Activated T-helper 2 cell treated with anti-CD3 and anti-CD28 coated beads, Interferon-gamma antibody, Interleukin-2, Interleukin-4, amounts not matched to agents 10 μg/mL and 5 μg/mL and 100 μg/mL, durations not matched to agents 14 hours and 24 hours and 36 hours (primary cell): ENCODE measurements around the gene FNBP1L. TPM values are rescaled to one million over a fixed set of nuclear protein-coding genes. Genes with fewer than 3 reads are reported as not detected.

Experiments
- DNase-seq: peaks from one replicate; pipeline ENCODE4 v3.0.0; 2021; ENCODE audit warnings: low spot score
- H3K27ac Mint-ChIP-seq: one replicate; pipeline ENCODE4 v1.8.0; 2021; ENCODE audit warnings: mixed read lengths
- H3K27me3 Mint-ChIP-seq: one replicate; pipeline ENCODE4 v1.8.0; 2021; ENCODE audit warnings: low read depth, mixed read lengths
- H3K36me3 Mint-ChIP-seq: one replicate; pipeline ENCODE4 v1.8.0; 2021; ENCODE audit warnings: low read depth, mixed read lengths
- H3K4me1 Mint-ChIP-seq: one replicate; pipeline ENCODE4 v1.8.0; 2021; ENCODE audit warnings: low read depth, mixed read lengths
- H3K4me3 Mint-ChIP-seq: one replicate; pipeline ENCODE4 v1.8.0; 2021; ENCODE audit warnings: low read depth, mild to moderate bottlenecking, moderate library complexity, mixed read lengths
- H3K9me3 Mint-ChIP-seq: one replicate; pipeline ENCODE4 v1.8.0; 2021; ENCODE audit warnings: mixed read lengths
- intact Hi-C: fragments of 100-400 bp; cut with micrococcal nuclease; formaldehyde crosslinking; loops from one replicate; pipeline ENCODE4 v1.15.1; 2023
- total RNA-seq: library from RNA; stranded (reverse); gene quantifications from 2 replicates; pipeline ENCODE4 v1.2.3, GENCODE V29; 2022

Gene FNBP1L
- total RNA-seq, 1 donor from 2014 or later: 0.32 TPM

DNA sequence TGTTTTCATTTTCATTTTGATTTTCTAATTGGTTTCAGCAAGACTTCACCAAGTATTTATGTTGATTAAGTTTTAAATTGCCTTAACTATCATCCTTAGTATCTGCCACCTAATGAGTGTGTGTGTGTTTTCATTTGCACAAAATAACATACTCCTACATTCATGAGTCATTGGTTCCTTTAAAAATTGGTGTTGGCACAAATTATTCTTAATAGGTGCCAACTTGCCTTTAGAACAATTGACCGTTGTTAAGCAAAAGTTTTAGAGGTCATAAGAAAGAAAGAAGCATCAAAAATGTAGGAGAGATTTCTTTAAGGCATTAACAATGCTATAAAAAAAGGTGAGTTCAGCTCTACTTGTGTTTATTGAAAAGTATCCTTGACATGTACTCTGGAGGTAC, 77.5 kb downstream of the FNBP1L start:
- Mint-ChIP-seq H3K4me1 (no peaks in the 10 kb centered on the region), H3K27ac (no peak overlapping the region), H3K36me3 (no peaks in the 10 kb centered on the region), H3K9me3 (no peaks in the 10 kb centered on the region), H3K27me3 (peaks cover 32% of the 10 kb centered on the region), H3K4me3 (no peak overlapping the region)
- DNase-seq: no peak
- intact Hi-C loops: no loop called here

DNA sequence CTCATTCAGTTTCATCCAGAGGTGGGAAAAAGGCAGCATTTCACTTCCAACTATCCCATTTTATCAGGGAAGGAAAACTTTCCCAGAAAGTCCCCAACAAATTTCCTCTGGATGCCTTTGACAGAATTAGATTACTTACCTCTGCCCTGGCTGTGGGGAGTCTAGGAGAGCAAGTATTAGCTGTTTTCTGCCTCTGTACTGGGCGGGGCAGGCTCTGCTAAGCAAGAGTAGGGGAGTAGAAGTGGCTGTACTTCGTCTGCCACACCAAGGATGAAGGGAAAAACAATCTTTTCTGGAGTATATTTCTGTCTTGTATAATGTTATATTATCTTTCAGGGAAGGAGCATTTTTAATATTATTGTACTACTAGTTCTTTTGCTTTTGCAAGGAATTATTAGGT, 78.5 kb downstream of the FNBP1L start:
- Mint-ChIP-seq H3K27me3 (peaks cover 33% of the 10 kb centered on the region), H3K4me3 (no peak overlapping the region), H3K36me3 (no peaks in the 10 kb centered on the region), H3K9me3 (no peaks in the 10 kb centered on the region), H3K4me1 (no peaks in the 10 kb centered on the region), H3K27ac (no peak overlapping the region)
- intact Hi-C loops: no loop called here
- no peak for DNase-seq

DNA sequence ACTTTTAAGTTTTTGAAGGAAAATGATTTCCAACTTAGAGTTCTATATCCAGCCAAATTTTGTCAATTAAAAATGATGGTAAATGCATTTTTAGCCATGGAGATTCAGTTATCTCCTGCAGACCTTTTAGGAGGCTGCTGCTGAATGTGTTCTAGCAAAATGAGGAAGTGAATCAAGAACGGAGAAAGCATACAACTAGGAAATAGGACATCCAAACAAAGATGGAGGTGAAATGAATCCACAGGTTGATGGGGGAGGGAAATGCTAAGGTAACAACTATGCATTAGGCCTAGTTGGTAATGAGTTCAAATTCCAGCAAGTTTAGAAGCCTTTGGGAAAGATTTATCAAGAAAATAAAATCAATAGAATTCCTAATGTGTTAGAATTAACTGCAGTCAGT, 80.5 kb downstream of the FNBP1L start:
- Mint-ChIP-seq H3K36me3 (no peaks in the 10 kb centered on the region), H3K27me3 (peaks cover 31% of the 10 kb centered on the region), H3K27ac (no peak overlapping the region), H3K4me1 (no peaks in the 10 kb centered on the region), H3K4me3 (no peak overlapping the region), H3K9me3 (no peaks in the 10 kb centered on the region)
- DNase-seq: no peak
- intact Hi-C loops: no loop called here

DNA sequence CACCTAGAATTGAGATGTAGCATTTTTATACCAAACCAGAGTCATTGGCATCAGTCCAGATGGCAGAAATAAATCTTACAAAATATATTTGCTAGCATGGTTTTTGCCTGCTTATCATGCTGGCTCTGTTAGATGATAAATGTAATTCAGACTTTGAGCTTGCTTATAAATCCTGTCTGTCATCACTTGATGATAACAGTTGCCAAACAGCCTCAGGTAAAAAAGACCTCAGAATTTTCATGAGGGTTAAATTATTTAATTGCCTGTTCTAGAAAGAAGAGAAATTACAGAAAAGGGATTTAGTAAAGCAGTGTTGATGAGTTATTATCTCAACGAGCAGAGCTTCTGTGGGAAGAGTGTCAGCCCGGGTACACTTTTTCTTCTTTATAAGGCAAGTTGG, 83.3 kb downstream of the FNBP1L start:
- Mint-ChIP-seq H3K27me3 (peaks cover 25% of the 10 kb centered on the region), H3K4me3 (no peak overlapping the region), H3K27ac (no peak overlapping the region), H3K36me3 (no peaks in the 10 kb centered on the region), H3K9me3 (no peaks in the 10 kb centered on the region), H3K4me1 (no peaks in the 10 kb centered on the region)
- intact Hi-C loops: no loop called here
- no peak for DNase-seq

DNA sequence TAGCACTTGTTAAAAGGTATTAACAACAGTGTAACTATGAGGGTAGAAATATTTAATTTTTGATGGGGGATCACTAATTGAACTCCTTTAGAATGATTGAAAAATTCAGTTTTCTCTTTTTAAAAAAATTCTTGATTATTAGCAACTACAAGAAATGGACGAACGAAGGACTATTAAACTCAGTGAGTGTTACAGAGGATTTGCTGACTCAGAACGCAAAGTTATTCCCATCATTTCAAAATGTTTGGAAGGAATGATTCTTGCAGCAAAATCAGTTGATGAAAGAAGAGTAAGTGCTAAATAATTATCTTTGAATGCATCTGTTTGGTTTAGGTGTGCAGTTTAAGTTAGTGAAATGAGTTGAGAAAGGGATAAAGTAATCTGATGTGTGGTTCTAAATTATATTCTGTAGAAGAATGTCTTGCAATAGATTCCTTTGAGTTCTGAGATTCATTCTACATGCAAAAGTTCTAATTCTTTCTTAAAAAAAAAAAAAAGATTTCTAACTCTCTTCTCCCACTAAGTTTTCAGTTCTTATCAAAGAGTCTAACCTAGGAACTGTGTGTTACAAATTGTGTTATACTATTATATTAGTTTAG, 85.0 kb downstream of the FNBP1L start:
- no peaks in the 10 kb centered on the region for H3K9me3 Mint-ChIP-seq

DNA sequence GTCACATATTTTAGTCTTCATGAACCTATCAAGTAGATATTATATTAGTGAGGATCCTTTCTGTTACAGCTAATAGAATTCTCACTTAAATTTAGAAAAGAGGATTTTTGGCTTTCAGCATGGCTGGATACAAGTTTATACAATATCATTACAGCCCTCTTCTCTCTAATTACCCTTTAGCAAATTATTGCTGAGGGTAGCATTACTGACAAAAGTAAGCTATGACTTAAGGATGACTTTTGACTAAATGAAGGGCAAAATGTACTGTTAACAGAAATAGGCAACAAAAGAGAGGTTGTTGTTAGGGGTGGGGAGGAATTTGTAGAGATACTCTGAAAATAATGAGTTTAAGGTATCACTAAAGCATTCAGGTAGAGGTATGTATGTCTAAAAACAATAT, 85.8 kb downstream of the FNBP1L start:
- intact Hi-C loops: no loop called here

More for the DNA sequence above, 85.0 kb downstream of the FNBP1L start:
- no peaks in the 10 kb centered on the region for H3K36me3 Mint-ChIP-seq
- intact Hi-C loops: no loop called here
- H3K4me1 Mint-ChIP-seq: no peaks in the 10 kb centered on the region
- peaks cover 29% of the 10 kb centered on the region for H3K27me3 Mint-ChIP-seq
- no peak for DNase-seq
- H3K4me3 Mint-ChIP-seq: no peak overlapping the region
- H3K27ac Mint-ChIP-seq: no peak overlapping the region

DNA sequence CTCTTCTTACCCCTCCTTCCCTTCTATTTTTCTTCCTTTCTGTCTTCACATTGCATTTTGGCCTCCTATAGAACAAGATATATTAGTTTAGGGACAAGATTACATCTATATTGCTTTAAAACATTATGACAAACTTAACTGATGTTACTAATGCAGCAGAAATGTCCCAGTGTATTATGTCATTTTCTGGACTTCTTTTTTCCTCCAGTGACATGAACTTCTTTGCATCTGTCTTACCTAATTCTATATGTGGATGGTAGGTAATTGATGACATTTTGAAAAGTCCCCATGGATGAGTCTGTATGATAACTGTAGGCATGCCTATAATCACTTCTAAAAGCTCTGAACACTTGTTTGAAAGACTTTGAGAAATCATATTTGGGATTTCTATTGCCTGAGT, 89.5 kb downstream of the FNBP1L start:
- DNase-seq: no peak
- Mint-ChIP-seq H3K4me3 (no peak overlapping the region), H3K27me3 (peaks cover 21% of the 10 kb centered on the region), H3K4me1 (peaks cover 2% of the 10 kb centered on the region), H3K36me3 (no peaks in the 10 kb centered on the region), H3K9me3 (no peaks in the 10 kb centered on the region), H3K27ac (no peak overlapping the region)
- intact Hi-C loops: no loop called here

More for the DNA sequence above, 85.8 kb downstream of the FNBP1L start:
- Mint-ChIP-seq H3K9me3 (no peaks in the 10 kb centered on the region), H3K4me3 (no peak overlapping the region), H3K36me3 (no peaks in the 10 kb centered on the region), H3K27ac (no peak overlapping the region), H3K4me1 (no peaks in the 10 kb centered on the region), H3K27me3 (peaks cover 23% of the 10 kb centered on the region)
- DNase-seq: no peak

DNA sequence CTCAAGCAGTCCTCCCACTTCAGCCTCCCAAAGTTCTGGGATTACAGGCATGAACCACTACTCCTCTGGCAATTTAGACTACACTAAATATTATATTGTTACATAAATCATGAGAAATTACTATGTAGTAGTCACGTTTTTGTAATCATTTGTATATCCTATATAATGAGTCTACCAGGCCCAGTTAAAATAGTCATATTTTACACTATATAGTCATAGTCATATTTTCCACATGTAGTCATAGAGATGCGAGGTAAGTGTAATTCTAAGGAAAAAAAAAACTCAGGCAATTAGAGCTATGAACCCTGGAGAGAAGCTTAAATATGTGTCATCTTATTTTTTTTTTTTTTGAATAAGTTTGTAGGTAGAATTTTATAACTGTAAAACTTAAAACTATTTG, 90.0 kb downstream of the FNBP1L start:
- no peaks in the 10 kb centered on the region for H3K36me3 Mint-ChIP-seq
- no peak overlapping the region for H3K27ac Mint-ChIP-seq
- H3K4me3 Mint-ChIP-seq: no peak overlapping the region
- intact Hi-C loops: no loop called here
- H3K9me3 Mint-ChIP-seq: no peaks in the 10 kb centered on the region
- peaks cover 2% of the 10 kb centered on the region for H3K4me1 Mint-ChIP-seq
- peaks cover 21% of the 10 kb centered on the region for H3K27me3 Mint-ChIP-seq
- DNase-seq: no peak

DNA sequence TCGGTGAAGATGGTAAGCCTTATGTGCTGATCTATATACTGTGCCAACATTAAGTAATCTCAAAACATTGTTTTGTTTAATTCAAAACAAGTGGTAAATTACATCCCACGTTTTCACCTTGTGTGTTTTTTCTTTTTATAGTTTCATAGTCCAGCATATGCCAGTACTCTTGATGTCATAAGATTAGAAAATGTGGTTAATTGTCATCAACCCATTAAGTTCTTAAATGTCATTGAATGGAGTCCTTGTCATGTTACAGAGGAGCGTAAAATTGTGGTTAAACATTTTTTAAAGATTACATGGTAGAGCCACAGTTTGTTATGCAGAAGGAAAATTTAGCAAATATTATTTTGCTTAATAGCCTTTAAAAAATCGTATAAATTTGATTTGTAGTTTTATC, 93.1 kb downstream of the FNBP1L start:
- Mint-ChIP-seq H3K36me3 (no peaks in the 10 kb centered on the region), H3K9me3 (no peaks in the 10 kb centered on the region), H3K4me1 (peaks cover 2% of the 10 kb centered on the region), H3K27ac (no peak overlapping the region), H3K4me3 (no peak overlapping the region), H3K27me3 (peaks cover 21% of the 10 kb centered on the region)
- intact Hi-C loops: no loop called here
- no peak for DNase-seq

DNA sequence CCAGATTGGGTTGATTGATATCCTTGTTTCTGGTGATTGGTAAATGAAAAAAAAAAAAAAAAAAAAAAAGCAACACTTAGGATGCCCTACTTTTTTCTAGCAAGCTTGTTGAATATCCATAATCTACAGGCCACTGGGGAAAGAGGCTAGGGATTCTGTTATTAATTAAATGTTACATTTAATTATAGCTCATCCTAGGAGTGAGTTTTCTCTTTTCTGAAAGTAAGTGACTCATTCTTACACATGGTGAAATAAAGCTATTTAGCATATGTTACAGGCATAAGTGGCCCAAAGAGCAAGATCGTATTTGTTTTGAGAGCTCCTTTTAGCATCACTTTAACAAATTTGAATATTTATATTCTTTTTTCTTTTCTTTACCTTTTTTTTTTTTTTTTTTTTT, 94.5 kb downstream of the FNBP1L start:
- no peak for DNase-seq
- Mint-ChIP-seq H3K36me3 (no peaks in the 10 kb centered on the region), H3K27ac (no peak overlapping the region), H3K27me3 (peaks cover 18% of the 10 kb centered on the region), H3K4me1 (peaks cover 2% of the 10 kb centered on the region), H3K9me3 (no peaks in the 10 kb centered on the region), H3K4me3 (no peak overlapping the region)
- intact Hi-C loops: no loop called here

DNA sequence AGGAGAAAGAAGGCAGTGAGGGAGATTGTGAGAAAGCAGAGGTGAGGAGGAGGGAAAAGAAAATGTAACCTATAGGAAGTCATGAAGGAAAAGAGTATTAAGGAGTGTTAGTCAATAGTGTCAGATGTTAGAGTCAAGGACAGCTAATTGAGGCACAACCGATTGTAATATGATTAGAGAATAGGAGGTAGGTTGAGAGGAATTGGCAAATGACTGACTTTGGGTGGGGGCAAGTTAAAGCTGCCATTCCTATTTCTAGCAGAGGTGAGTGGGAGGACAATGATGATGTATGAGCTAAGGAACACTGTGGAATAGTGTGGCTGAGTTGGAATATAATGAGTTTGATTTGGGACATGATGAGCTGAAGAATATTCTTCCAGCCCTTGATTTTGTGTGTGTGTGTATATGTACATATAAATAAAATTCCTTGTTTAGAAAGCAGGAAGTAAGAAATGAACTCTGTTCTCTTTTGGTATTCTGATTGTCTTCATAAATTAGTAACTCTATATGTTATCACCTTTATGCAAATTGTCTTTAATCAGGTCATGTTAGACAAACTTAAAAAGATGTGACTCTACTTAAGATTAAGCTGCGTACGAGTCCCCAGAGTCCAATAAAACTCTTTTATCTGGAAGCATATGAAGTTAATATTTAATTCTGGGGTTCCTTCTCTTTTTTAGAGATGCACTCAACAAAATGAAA, 98.4 kb downstream of the FNBP1L start:
- H3K36me3 Mint-ChIP-seq: no peaks in the 10 kb centered on the region
- no peak overlapping the region for H3K27ac Mint-ChIP-seq
- H3K27me3 Mint-ChIP-seq: peaks cover 19% of the 10 kb centered on the region
- H3K9me3 Mint-ChIP-seq: no peaks in the 10 kb centered on the region
- no peak for DNase-seq
- H3K4me3 Mint-ChIP-seq: no peak overlapping the region
- H3K4me1 Mint-ChIP-seq: peaks cover 2% of the 10 kb centered on the region
- intact Hi-C loops: no loop called here

DNA sequence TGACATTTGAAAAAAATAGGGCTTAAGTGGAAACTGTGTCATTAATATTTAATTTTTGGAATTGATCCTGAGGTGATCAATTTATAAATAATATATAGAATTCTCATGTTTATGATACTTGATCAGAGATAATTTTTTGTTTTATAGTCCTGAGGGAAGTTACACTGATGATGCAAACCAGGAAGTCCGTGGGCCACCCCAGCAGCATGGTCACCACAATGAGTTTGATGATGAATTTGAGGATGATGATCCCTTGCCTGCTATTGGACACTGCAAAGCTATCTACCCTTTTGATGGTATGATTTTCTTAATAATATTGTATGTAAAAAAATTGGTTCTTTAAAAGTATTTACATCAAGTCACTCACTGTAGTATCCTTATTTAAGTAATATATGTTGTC, 101.2 kb downstream of the FNBP1L start:
- Mint-ChIP-seq H3K9me3 (no peaks in the 10 kb centered on the region), H3K4me3 (no peak overlapping the region), H3K27ac (no peak overlapping the region), H3K27me3 (peaks cover 27% of the 10 kb centered on the region), H3K4me1 (peaks cover 20% of the 10 kb centered on the region), H3K36me3 (no peaks in the 10 kb centered on the region)
- DNase-seq: no peak
- intact Hi-C loops: loop anchor here (1.0 kb wide), 1 partner anchor 22 kb away; no protein-coding TSS in a partner anchor

DNA sequence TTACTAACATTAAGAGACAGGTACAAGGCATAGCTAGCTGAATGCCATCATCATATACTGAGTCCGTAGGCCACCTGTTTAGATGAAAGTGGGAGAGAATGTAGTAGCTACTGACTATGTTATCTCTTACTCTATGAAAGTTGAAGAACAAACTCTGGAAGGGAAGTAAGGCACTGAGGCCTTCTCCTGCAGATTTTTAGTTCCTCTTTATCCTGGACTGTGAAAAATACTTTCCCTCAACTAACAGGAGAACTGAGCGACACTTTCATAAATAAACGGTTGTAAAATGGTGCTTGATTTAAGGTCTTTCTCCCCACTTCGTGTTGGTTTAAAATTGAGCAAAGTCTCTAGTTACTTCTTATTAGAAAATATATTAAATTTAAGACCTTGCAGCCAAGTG, 101.9 kb downstream of the FNBP1L start:
- intact Hi-C loops: loop anchor here (1.0 kb wide), 1 partner anchor 23 kb away; no protein-coding TSS in a partner anchor
- Mint-ChIP-seq H3K4me3 (no peak overlapping the region), H3K9me3 (no peaks in the 10 kb centered on the region), H3K36me3 (no peaks in the 10 kb centered on the region), H3K27ac (no peak overlapping the region), H3K27me3 (peaks cover 27% of the 10 kb centered on the region), H3K4me1 (peaks cover 25% of the 10 kb centered on the region)
- DNase-seq: no peak
